Measurements from ENCODE around the gene PET100.

Gene PET100

GRCh38 chr19:7629347-7630054, at the start of gene PET100, which contains the start of gene XAB2:
Gene PET100 (plus strand): TSS chr19:7629793. CDS start chr19:7629834, 41 bp downstream.
Gene XAB2 (minus strand): TSS chr19:7629545. CDS start chr19:7629527, 18 bp downstream.
- H3K4me3 ChIP-seq (ENCODE audit: low read length) = peak within 1 kb of the TSS; percentile 100
- no peak for TF ChIP-seq CTCF (IDR thresholded peaks at IDR 0.05; ENCODE audit: insufficient read depth, low read depth, low read length, missing control alignments)
- peak; percentile 99 for DNase-seq (ENCODE audit: low read depth)

GRCh38 chr19:7582446-7582845, 47.1 kb upstream of the PET100 start:
- H3K4me3 ChIP-seq (ENCODE audit: low read length) = no peak overlapping the region
- no peak for DNase-seq (ENCODE audit: low read depth)
- no peak for TF ChIP-seq CTCF (IDR thresholded peaks at IDR 0.05; ENCODE audit: insufficient read depth, low read depth, low read length, missing control alignments)

- H3K4me3 ChIP-seq (ENCODE audit: low read length) = no peak overlapping the region
- TF ChIP-seq CTCF (IDR thresholded peaks at IDR 0.05; ENCODE audit: insufficient read depth, low read depth, low read length, missing control alignments) = no peak
- DNase-seq (ENCODE audit: low read depth) = no peak
These were observed 39.8 kb upstream of the PET100 start for GRCh38 chr19:7589822-7590221.

GRCh38 chr19:7590256-7590655, 39.3 kb upstream of the PET100 start:
- peak; percentile 60 for DNase-seq (ENCODE audit: low read depth)
- TF ChIP-seq CTCF (IDR thresholded peaks at IDR 0.05; ENCODE audit: insufficient read depth, low read depth, low read length, missing control alignments) = no peak
- no peak overlapping the region for H3K4me3 ChIP-seq (ENCODE audit: low read length)

- TF ChIP-seq CTCF (IDR thresholded peaks at IDR 0.05; ENCODE audit: insufficient read depth, low read depth, low read length, missing control alignments) = no peak
- peak; percentile 69 for DNase-seq (ENCODE audit: low read depth)
- H3K4me3 ChIP-seq (ENCODE audit: low read length) = peak within 1 kb of the TSS; percentile 64
These were observed 34.0 kb upstream of the PET100 start, which contains the start of gene CAMSAP3 for GRCh38 chr19:7595466-7596133. Gene CAMSAP3 (plus strand): TSS chr19:7595863. CDS start chr19:7596003, 140 bp downstream.

- H3K4me3 ChIP-seq (ENCODE audit: low read length) = peak overlapping the region; percentile 64
- TF ChIP-seq CTCF (IDR thresholded peaks at IDR 0.05; ENCODE audit: insufficient read depth, low read depth, low read length, missing control alignments) = no peak
- DNase-seq (ENCODE audit: low read depth) = no peak
These were observed 33.2 kb upstream of the PET100 start for GRCh38 chr19:7596211-7596937.
